ENCODE measurements around the gene SPACA4.
"Not testable (repeated sequence)": the region's sequence is repeated elsewhere in the genome, so short reads cannot be mapped to it uniquely, and the experiment has no call there.

The SPACA4 gene

DNA sequence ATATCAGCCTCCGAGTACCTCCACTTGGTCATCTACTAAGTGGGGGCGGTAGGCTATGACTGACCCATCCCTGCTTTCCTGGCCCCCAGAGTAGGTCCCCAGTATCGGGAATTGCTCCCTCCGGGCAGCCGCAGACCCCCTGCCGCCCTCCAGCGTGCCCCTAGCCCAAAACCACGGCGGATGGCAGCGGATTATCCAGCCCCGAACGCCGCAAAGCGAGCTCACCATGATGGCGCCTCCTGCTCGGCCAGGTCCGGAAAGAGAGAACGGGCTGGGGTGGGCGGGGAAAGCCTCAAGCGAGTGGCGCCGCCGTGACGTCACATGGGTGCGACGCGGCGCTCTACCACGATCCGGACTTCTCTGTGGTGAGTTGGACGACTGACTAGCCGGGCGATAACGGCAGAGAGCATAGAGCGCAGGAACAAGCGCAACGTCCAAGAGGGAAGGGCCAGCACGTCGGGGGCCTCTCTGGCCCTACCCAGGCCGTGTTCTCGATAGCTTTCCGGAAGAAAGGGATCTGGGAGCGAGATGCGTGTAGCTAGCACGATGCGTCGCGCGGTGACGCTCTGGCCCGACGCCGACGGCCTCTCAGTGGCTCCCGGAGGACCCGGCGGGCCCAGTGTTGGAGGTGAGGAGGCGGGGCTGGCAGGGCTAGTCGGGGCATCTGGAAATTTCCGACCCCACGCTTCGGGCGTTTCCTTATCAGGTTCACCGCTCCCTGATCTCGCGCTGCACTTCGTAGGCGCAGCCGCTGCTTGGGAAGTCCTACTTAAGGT, 12.6 kb downstream of the SPACA4 start, which contains the start of the genes RPL18 and SPHK2:
Gene RPL18, minus strand, starts transcription at position 263 of the 776 bp plus-strand sequence. Its CDS starts 35 bp downstream, at position 228.
Gene SPHK2, plus strand, starts transcription at position 591 of the 776 bp plus-strand sequence. CDS start 1,009 bp downstream, outside the sequence.
- DNase-seq (ENCODE audit: low spot score): peak; percentile 96

DNA sequence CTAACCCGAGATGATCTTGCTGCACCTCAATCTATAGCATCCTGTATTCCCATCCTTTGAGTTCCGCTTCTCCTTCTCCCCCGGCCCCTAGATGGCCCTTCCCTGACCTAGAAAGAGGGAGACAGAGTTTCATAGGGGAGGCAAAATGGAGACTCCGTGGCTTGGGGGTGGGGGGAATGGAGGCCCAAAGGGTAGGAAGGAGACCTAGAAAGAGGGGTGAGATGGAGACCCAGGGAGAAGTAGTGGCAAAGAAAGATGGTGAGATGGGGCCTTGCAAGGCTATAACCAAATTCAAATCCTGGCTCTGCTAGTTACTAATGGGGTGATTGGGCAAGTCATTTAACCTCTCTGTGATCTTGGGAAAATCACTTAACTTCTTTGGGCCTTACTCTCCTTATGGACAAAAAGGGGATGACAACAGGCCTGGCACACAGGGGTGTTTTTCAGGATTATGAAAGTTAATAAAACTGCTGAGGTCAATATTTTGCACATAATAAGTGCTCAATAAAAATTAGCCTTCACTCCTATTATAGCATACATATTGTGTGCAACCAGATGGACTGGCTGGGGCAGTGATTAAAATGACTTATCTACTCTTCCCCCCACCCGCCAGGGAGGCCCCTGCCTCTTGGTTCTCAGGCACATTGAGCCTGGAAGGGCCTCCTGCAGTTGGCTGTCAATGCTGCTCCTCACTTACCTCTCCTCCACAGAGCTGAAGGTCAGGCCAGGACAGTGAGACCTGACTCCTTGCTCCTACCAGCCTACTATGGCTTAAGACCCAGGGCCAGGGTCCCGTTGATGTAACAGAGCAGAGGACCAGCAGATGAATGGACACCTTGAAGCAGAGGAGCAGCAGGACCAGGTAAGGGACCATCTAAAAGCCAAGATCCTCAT, 13.4 kb downstream of the SPACA4 start:
- no peak for DNase-seq (ENCODE audit: low spot score)

DNA sequence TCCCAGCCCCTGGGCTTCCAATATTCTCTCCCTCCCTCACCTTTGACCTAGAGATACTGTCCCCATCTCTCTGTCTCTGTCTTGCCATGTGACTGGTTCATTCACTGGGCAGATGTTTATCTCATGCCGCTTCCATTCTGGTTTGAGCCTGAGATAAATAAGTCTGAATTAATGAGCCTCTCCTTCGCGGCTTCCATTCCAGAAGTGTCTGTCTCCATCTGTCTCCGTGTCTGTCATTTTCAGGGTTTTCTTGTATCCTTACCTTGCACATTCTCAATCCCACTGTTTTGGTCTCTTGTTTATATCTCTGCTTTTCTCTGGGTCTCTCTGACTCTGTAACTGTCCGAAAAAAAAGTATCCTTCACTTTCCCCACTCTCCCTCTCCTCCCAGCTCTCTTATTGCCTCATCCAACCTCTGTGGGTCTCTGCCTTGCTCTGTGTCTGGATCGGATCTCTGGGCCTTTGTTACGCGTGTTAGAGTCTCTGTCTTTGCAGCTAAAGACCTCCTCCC, 17.1 kb downstream of the SPACA4 start:
- no peak for DNase-seq (ENCODE audit: low spot score)

DNA sequence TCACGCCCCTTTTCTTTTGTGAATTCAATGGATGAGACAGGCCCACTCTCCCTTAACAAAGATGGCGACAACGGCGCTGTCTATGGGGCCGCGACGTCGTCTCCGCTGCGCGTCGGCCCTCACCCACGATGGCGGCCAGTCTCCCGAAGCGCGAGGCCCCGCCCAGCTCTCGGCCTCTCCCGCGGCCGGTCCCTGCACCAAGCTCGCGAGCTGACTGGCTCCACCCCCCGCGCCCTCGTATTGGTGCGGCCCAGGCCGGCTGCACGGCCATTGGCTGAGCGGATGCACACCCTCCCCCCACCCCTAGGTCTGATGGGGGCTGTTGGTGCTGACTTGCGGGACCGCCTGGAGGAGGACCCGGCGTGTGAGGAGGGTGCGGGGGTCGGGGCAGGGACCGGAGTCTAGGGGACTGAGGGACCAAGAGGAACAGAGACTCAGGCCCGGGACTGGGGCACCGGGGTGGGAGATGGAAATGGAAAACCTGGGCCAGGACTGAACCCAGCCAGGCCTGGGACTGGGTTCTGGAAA, 17.6 kb downstream of the SPACA4 start:
- no peak for DNase-seq (ENCODE audit: low spot score)

DNA sequence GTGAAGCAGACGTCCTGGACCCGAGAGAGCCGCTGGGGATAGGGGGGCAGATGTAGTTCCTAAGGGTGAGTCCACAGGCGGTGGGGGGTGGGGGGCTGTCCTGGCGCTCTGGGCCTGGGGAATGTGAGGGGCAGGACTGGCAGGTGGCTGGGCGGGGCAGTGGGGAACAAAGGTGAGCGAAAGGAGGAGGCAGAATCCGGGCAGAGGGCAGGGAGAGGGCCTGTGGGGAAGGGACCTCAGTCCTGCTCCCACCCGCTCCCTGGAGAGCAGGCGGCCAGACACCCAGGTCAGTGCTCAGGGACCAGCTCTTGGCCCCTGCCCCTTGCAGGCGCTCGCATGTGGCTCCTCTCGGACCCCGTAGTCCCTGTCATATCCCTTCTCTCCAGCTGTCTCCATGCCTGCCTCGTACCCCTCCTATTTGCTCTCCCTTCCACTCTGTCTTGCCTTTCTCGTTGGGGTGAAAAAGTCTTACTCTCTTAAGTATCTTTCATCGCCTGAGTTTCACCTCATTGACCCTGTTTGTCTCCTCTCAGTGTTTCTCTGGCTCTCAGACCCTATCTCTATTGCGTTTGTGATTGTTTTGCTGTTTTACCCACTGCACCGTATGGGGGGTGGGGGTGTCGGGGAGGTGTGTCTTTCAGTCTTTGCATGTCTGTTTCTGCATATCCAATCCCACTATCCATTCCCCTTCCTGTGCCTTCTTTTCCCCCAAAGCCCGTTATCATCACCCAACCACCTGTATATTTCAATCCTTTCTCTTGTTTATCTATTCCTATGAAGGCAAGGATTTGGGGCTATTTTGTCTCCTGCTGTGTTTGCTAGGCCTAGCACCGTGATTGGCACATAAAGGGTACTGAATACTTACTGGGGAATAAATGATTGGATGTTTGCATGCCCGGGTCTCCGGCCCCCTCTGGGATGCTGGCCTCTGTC, 18.5 kb downstream of the SPACA4 start:
- DNase-seq (ENCODE audit: low spot score): no peak

DNA sequence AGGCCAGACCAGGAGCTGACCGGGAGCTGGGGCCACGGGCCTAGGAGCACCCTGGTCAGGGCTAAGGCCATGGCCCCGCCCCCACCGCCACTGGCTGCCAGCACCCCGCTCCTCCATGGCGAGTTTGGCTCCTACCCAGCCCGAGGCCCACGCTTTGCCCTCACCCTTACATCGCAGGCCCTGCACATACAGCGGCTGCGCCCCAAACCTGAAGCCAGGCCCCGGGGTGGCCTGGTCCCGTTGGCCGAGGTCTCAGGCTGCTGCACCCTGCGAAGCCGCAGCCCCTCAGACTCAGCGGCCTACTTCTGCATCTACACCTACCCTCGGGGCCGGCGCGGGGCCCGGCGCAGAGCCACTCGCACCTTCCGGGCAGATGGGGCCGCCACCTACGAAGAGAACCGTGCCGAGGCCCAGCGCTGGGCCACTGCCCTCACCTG, 19.4 kb downstream of the SPACA4 start:
- DNase-seq (ENCODE audit: low spot score): no peak

DNA sequence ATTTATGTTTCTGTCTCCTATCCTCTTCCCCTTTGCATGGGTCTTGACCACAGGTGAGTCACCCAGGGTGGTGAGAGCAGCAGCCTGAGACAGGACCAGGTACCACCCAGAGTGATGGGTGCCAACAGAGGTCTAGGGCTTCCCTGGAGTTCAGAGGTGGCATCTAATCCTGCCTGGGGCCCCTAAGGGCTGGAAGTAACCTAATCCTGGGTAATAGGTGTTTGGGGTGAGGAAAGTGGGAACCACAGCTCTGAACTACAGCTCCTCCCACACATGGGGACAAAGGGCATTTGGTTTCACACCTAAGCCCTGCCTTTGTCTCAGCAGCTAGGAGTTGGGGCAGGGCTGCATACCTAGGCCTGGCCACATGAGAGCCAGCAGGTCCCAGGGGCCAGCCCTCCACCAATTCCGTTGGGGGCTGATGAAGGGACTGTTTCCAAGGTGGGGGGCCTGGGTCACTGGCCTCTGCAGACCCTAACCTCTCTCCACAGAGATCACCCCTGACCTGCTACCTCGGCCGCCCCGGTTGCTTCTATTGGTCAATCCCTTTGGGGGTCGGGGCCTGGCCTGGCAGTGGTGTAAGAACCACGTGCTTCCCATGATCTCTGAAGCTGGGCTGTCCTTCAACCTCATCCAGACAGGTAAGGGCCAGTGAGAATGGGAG, 20.8 kb downstream of the SPACA4 start:
- DNase-seq (ENCODE audit: low spot score): peak; percentile 66

DNA sequence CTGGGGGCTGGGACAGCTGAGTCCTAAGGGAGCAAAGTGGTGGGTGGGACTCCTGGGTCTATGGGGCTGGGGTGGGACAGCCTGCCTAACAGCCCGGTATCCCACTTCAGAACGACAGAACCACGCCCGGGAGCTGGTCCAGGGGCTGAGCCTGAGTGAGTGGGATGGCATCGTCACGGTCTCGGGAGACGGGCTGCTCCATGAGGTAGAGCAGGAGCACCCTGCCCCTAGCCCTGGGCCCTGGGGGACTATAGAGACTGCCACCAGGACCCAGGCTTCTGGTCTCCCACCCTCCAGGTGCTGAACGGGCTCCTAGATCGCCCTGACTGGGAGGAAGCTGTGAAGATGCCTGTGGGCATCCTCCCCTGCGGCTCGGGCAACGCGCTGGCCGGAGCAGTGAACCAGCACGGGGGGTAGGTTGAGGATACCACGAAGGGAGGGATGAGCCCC, 21.3 kb downstream of the SPACA4 start:
- no peak for DNase-seq (ENCODE audit: low spot score)

DNA sequence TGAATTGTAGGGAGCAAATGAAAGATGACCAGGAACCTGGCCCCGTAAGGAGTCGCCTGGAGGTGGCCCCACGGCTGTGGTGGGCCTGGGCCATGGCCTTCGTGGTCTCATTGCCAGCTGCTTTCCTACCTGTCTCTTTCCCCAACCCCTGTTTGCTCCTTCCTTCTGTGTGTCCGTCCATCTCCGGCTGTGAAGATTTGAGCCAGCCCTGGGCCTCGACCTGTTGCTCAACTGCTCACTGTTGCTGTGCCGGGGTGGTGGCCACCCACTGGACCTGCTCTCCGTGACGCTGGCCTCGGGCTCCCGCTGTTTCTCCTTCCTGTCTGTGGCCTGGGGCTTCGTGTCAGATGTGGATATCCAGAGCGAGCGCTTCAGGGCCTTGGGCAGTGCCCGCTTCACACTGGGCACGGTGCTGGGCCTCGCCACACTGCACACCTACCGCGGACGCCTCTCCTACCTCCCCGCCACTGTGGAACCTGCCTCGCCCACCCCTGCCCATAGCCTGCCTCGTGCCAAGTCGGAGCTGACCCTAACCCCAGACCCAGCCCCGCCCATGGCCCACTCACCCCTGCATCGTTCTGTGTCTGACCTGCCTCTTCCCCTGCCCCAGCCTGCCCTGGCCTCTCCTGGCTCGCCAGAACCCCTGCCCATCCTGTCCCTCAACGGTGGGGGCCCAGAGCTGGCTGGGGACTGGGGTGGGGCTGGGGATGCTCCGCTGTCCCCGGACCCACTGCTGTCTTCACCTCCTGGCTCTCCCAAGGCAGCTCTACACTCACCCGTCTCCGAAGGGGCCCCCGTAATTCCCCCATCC, 22.1 kb downstream of the SPACA4 start:
- DNase-seq (ENCODE audit: low spot score): no peak

DNA sequence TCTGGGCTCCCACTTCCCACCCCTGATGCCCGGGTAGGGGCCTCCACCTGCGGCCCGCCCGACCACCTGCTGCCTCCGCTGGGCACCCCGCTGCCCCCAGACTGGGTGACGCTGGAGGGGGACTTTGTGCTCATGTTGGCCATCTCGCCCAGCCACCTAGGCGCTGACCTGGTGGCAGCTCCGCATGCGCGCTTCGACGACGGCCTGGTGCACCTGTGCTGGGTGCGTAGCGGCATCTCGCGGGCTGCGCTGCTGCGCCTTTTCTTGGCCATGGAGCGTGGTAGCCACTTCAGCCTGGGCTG, 22.7 kb downstream of the SPACA4 start:
- DNase-seq (ENCODE audit: low spot score): no peak

DNA sequence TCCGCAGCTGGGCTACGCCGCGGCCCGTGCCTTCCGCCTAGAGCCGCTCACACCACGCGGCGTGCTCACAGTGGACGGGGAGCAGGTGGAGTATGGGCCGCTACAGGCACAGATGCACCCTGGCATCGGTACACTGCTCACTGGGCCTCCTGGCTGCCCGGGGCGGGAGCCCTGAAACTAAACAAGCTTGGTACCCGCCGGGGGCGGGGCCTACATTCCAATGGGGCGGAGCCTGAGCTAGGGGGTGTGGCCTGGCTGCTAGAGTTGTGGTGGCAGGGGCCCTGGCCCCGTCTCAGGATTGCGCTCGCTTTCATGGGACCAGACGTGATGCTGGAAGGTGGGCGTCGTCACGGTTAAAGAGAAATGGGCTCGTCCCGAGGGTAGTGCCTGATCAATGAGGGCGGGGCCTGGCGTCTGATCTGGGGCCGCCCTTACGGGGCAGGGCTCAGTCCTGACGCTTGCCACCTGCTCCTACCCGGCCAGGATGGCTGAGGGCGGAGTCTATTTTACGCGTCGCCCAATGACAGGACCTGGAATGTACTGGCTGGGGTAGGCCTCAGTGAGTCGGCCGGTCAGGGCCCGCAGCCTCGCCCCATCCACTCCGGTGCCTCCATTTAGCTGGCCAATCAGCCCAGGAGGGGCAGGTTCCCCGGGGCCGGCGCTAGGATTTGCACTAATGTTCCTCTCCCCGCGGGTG, 23.2 kb downstream of the SPACA4 start:
- no peak for DNase-seq (ENCODE audit: low spot score)

DNA sequence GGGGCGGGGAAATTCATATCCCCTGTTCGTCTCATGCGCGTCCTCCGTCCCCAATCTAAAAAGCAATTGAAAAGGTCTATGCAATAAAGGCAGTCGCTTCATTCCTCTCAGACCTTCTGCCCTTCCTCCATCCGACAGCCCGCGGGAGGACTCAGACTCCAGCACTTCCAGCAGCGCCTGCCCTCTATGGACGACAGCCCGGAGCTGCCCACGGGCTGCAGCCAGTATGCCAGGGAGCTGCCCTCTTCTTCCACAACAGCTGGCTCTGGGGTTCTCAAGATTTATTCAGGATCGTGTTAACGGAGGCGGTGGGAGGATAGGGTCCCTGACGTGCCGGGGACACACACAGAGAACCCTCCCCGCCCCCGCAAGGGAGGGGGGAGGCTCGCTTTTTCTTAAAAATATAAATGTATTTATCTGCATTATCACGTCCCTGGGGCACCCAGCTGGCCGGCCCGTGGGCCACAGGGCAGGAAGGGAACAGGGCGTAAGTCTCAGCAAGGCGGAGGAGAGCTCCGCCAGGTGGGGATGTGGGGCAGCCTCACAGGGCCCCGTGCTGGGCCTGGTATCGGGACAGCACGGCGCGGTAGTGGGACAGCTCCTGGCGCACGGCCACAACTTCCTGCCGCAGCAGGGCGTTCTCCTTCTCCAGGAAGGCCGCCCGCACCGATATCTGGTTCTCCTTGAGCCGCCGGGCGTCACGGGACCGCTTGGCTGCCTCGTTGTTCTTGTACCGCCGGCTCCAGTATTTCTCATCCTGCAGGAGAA, 23.9 kb downstream of the SPACA4 start:
- no peak for DNase-seq (ENCODE audit: low spot score)

DNA sequence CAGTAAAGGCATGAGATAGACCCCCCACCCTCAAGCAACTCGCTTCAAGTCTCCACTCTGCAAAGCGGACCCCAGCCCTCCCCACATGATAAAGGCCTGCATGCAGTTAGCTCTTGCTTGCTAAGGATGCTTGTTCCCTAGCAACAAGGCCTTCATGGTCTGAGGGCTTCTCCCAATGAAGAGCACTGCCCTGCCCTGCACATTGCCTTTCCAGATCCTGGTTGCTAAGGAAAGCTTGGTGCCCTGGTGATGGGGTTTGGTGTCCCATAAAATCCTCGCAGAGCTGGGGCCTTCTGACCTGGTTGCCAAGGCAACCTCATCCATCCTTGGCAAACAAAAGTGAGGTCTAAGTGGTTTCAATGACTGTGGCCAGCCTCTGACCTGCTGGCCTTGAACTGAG, 24.7 kb downstream of the SPACA4 start:
- DNase-seq (ENCODE audit: low spot score): no peak

DNA sequence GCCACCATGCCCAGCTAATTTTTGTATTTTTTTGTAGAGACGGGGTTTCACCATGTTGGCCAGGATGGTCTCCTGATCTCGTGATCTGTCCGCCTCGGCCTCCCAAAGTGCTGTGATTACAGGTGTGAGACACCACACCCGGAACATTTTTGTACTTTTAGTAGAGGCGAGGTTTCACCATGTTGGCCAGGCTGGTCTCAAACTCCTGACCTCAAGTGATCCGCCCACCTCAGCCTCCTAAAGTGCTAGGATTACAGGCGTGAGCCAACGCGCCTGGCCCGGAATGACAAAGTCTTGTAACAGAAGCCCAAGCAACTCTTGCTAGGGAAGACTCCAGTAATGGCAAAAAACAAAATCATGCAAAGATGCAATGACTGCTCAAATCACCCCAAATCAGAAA, 25.7 kb downstream of the SPACA4 start:
- DNase-seq (ENCODE audit: low spot score): not testable (repeated sequence)

DNA sequence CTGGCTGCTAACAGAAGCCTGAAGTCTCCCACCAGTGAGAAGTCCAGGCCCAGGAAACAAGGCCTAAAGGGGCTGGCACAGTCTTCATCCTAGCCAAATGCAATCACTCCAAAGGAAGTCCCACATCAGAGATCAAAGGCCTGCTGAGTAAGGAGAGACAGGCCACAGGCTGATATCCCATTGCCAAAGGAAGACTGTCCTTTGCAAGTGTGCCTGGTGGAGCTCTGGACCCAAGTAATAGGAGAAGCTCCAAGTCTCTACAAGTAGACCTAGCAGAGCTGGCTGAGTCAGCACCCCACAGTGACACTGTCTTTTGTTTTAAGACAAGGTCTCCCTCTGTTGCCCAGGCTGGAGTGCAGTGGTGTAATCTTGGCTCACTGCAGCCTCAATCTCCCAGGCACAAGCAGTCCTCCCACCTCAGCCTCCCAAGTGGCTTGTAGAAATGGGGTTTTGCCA, 26.2 kb downstream of the SPACA4 start:
- no peak for DNase-seq (ENCODE audit: low spot score)

DNA sequence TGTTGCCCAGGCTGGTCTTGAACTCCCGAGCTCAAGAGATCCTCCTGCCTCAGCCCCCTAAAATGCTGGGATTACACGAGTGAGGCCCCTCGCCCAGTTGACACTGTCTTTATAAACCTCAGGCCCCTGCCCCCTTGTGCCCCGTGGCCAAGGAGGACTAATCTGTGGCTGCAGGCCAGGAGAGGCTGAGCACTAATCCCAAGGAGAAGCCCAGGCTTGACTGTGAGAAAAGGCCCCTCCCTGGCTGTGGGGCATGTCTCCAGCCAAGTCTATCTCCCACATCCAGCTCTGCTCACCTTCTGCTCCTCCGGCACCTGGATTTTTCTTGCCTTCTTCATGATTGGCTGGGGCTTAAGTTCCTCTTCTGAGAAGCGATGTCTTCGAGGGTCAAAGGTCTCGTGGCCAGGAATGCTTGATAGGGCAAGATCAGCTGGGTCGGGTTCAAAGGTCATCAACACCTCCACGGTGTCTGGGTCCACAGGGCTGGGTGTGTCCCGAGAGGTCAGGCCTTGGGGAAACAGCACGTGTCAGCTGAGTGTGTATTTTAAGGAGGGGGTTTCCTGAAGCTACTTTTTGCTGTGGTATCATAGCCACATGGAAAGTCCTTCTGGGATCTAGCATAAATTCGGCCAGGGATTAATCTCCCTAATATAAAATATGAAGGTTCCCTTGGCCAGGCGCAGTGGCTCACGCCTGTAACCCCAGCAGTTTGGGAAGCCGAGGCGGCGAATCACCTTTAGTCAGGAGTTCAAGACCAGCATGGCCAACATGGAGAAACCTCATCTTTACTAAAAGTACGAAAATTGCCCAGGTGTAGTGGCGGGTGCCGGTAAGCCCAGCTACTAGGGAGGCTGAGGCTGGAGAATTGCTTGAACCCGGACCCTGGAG, 26.9 kb downstream of the SPACA4 start:
- DNase-seq (ENCODE audit: low spot score): no peak

DNA sequence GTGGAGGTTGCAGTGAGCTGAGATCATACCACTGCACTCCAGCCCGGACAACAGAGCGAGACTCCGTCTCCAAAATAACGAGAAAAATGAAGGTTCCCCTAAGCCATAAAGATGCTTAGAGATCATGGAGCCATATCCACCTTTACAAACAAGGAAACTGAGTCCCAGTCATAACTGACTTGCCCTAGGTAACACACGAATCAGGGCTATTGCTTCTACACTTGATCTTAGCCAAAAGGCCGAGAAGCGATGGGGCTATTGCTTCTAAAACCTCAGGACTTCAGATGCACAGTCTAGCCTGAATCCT, 27.4 kb downstream of the SPACA4 start:
- no peak for DNase-seq (ENCODE audit: low spot score)
